K562 (cell line): ENCODE data around the gene IGF1R. TPM values are rescaled to one million over a fixed set of nuclear protein-coding genes. Genes with fewer than 3 reads are reported as not detected.
A peak's percentile ranks its signal among the peaks of the same experiment; 100 is the strongest.

ENCODE experiments used
- ATAC-seq: fragments of 200-7000 bp; cut with Tn5 transposase; 3 replicates; pipeline ENCODE4 v1.9.1; 2020; ENCODE audit warnings: moderate library complexity
- BruUV-seq: library from RNA; stranded (reverse); fragments of 400-500 nt; replicated peaks from 2 replicates; lab custom pipeline; 2021; lab: Mats Ljungman, UMichigan
- CTCF ChIA-PET: fragments of 300-600 bp; formaldehyde crosslinking; extraction: SDS; loops from one replicate; lab custom pipeline; 2021; ENCODE audit warnings: low intra/inter-chr PET ratio; lab: Yijun Ruan, JAX
- POLR2A ChIA-PET: fragments of 300-600, 350-650 bp; sonication (Branson Sonifier 250); formaldehyde crosslinking; extraction: SDS; loops from one replicate; lab custom pipeline; 2021; ENCODE audit warnings: antibody characterized with exemption, inconsistent platforms; lab: Yijun Ruan, JAX
- DNase-seq, 4 experiments: peaks; one replicate each; pipeline versions ENCODE4 v3.0.0 to v3.0.0-alpha.2; 2011 to 2018; ENCODE audit warnings: low spot score in 3 of 4, mixed read lengths in 3 of 4; ENCODE audit errors: extremely low read depth in 1 of 4
- FAIRE-seq: peaks from 2 replicates; lab custom pipeline; 2011; peaks lifted over from hg19 to GRCh38; lab: Jason Lieb, UNC
- H2AFZ ChIP-seq: 2 replicates; pipeline ENCODE4 v1.6.0; 2011; ENCODE audit warnings: low read depth, low read length, control low read depth, inconsistent platforms
- H3K27ac ChIP-seq: fragments of 200-600 bp; 3 replicates; pipeline ENCODE4 v1.8.0; 2011; ENCODE audit warnings: low read depth, mild to moderate bottlenecking, control low read depth, inconsistent platforms, low read length, moderate library complexity, mixed read lengths; ENCODE audit errors: extremely low read depth
- H3K27me3 ChIP-seq, 2 experiments: fragments of 300-600 bp in 1 of 2; 2 replicates in 1 of 2; 3 replicates in 1 of 2; pipeline versions ENCODE4 v1.6.0 to v1.8.0; 2011; ENCODE audit warnings: inconsistent platforms in 2 of 2, low read length in 2 of 2, mild to moderate bottlenecking in 1 of 2, mixed read lengths in 1 of 2, moderate library complexity in 1 of 2; ENCODE audit not compliant: control insufficient read depth in 2 of 2, insufficient read depth in 2 of 2
- H3K36me3 ChIP-seq: fragments of 300-600 bp; 3 replicates; pipeline ENCODE4 v1.8.0; 2011; ENCODE audit warnings: mild to moderate bottlenecking, low read length, inconsistent platforms; ENCODE audit not compliant: control insufficient read depth, insufficient read depth
- H3K4me1 ChIP-seq, 2 experiments: fragments of 200-600 bp in 1 of 2; replicated peaks in 1 of 2; 2 replicates in 1 of 2; 3 replicates in 1 of 2; pipeline versions ENCODE4 v1.5.1 to v1.8.0; 2011; ENCODE audit warnings: inconsistent platforms in 2 of 2, low read length in 2 of 2, mild to moderate bottlenecking in 1 of 2, mixed read lengths in 1 of 2, moderate library complexity in 1 of 2; ENCODE audit not compliant: control insufficient read depth in 2 of 2, insufficient read depth in 2 of 2
- H3K4me2 ChIP-seq: 2 replicates; pipeline ENCODE4 v1.6.1; 2011; ENCODE audit warnings: low read length, control low read depth, inconsistent platforms, mixed read lengths; ENCODE audit not compliant: insufficient read depth
- H3K4me3 ChIP-seq: fragments of 200-600 bp; sonication (generic), shearing (Covaris generic); 2 replicates; pipeline ENCODE4 v1.5.1; 2016; ENCODE audit warnings: control low read depth, inconsistent platforms
- H3K79me2 ChIP-seq: fragments of 200-600 bp; 3 replicates; pipeline ENCODE4 v1.8.0; 2011; ENCODE audit warnings: low read length, inconsistent platforms; ENCODE audit not compliant: control insufficient read depth, insufficient read depth
- H3K9ac ChIP-seq, 2 experiments: 2 replicates each; pipeline versions ENCODE4 v1.6.0 to v1.6.1; 2011; ENCODE audit warnings: low read depth in 2 of 2, low read length in 2 of 2, control low read depth in 1 of 2, inconsistent platforms in 1 of 2, mild to moderate bottlenecking in 1 of 2, mixed read lengths in 1 of 2; ENCODE audit not compliant: insufficient read depth in 1 of 2
- H3K9me1 ChIP-seq: one replicate; pipeline ENCODE4 v1.6.0; 2011; ENCODE audit warnings: inconsistent platforms, mild to moderate bottlenecking, low read length, moderate library complexity; ENCODE audit not compliant: control insufficient read depth, insufficient read depth
- H3K9me3 ChIP-seq: replicated peaks from 2 replicates; pipeline ENCODE4 v1.5.1; 2011; ENCODE audit warnings: low read depth, low read length, inconsistent platforms; ENCODE audit not compliant: control insufficient read depth, insufficient read depth
- H4K20me1 ChIP-seq: replicated peaks from 2 replicates; pipeline ENCODE4 v1.6.1; 2011; ENCODE audit warnings: low read length, inconsistent platforms, mixed read lengths; ENCODE audit not compliant: control insufficient read depth, insufficient read depth
- ARHGAP35 ChIP-seq: fragments of 450-650 bp; IDR thresholded peaks from 2 replicates; pipeline ENCODE4 v1.6.1; 2018; ENCODE audit not compliant: partially characterized antibody
- CBFA2T2 ChIP-seq: fragments of 450-650 bp; conservative IDR thresholded peaks from 2 replicates; pipeline ENCODE4 v1.6.1; 2017; ENCODE audit warnings: mild to moderate bottlenecking
- CREB3 ChIP-seq: fragments of 450-650 bp; conservative IDR thresholded peaks from 2 replicates; pipeline ENCODE4 v1.6.1; 2016; ENCODE audit warnings: missing genetic modification characterization, low read depth, mild to moderate bottlenecking, missing compliant biosample characterization, moderate library complexity
- CREB5 ChIP-seq: fragments of 250-450 bp; sonication (Bioruptor Pico); IDR thresholded peaks from 2 replicates; pipeline ENCODE4 v1.5.0; 2020; ENCODE audit warnings: mild to moderate bottlenecking
- CTCF ChIP-seq, 3 experiments: IDR thresholded peaks in 2 of 3; conservative IDR thresholded peaks in 1 of 3; 2 replicates each; pipeline ENCODE4 v1.5.1; 2011 to 2012; ENCODE audit warnings: low read length in 3 of 3, mild to moderate bottlenecking in 3 of 3, control low read depth in 2 of 3, improper control_type of control experiment in 1 of 3, inconsistent platforms in 1 of 3, low read depth in 1 of 3, mixed read lengths in 1 of 3, moderate library complexity in 1 of 3; ENCODE audit not compliant: insufficient read depth in 2 of 3
- CTCFL ChIP-seq: IDR thresholded peaks from 2 replicates; pipeline ENCODE4 v1.6.1; 2011; ENCODE audit warnings: borderline replicate concordance, low read depth, mild to moderate bottlenecking, moderate library complexity, low read length; ENCODE audit not compliant: insufficient read depth, poor library complexity, severe bottlenecking
- GABPB2 ChIP-seq: fragments of 250-450 bp; sonication (Bioruptor Pico); conservative IDR thresholded peaks from 2 replicates; pipeline ENCODE4 v1.5.1; 2021; ENCODE audit warnings: mild to moderate bottlenecking
- HMG20A ChIP-seq: fragments of 450-650 bp; formaldehyde crosslinking; conservative IDR thresholded peaks from 2 replicates; pipeline ENCODE4 v1.4.0; 2020; ENCODE audit warnings: mild to moderate bottlenecking, mixed read lengths
- KDM2B ChIP-seq: fragments of 250-450 bp; sonication (Bioruptor Pico); IDR thresholded peaks from 2 replicates; pipeline ENCODE4 v1.8.0; 2021; ENCODE audit warnings: mild to moderate bottlenecking, moderate library complexity
- KLF6 ChIP-seq: fragments of 250-450 bp; sonication (Bioruptor Pico); IDR thresholded peaks from 2 replicates; pipeline ENCODE4 v1.4.0; 2020; ENCODE audit warnings: mild to moderate bottlenecking, moderate library complexity, borderline replicate concordance
- ZNF655 ChIP-seq: fragments of 250-450 bp; sonication (Bioruptor Pico); IDR thresholded peaks from 2 replicates; pipeline ENCODE4 v1.5.0; 2021
- ZNF707 ChIP-seq: fragments of 250-450 bp; sonication (Bioruptor Pico); conservative IDR thresholded peaks from 2 replicates; pipeline ENCODE4 v1.8.0; 2022; ENCODE audit warnings: inconsistent platforms, mild to moderate bottlenecking, moderate library complexity
- WGBS: fragments of 100-300 bp; shearing (Covaris generic); methylation state at CpG from one replicate; pipeline ENCODE4 v1.1.6; 2016; ENCODE audit warnings: low coverage, mixed read lengths; ENCODE audit not compliant: insufficient coverage; ENCODE audit errors: missing lambda C conversion rate; 5-methylcytosine and 5-hydroxymethylcytosine counted together
- in situ Hi-C: fragments of 300-500 bp; cut with MboI; formaldehyde crosslinking; loops from 4 replicates; pipeline ENCODE4 v1.15.0; 2018; ENCODE audit warnings: inconsistent platforms, mixed read lengths
- intact Hi-C: fragments of 100-400 bp; cut with micrococcal nuclease; formaldehyde crosslinking; loops from 2 replicates; pipeline ENCODE4 v1.14.2; 2022
- polyA plus RNA-seq, 8 experiments: library from polyadenylated mRNA; depleted of rRNA in 4 of 8; stranded (reverse) in 5 of 8; unstranded in 3 of 8; fragments of >200 nt; fragmentation: Nextera tagmentation in 2 of 8; fragmentation: Illumina TruSeq in 1 of 8; extraction: Ambion mirVana in 2 of 8; extraction: Trizol in 1 of 8; gene quantifications; 2 replicates each; pipeline versions ENCODE4 v1.2.1 to v1.2.3, GENCODE V29; 2011 to 2014; ENCODE audit warnings: inconsistent platforms in 1 of 8, missing spikeins in 1 of 8
- total RNA-seq, 7 experiments: library from RNA; depleted of rRNA in 6 of 7; stranded (reverse); fragments of >200 nt in 6 of 7; fragmentation: Illumina TruSeq in 2 of 7; extraction: Trizol in 2 of 7; gene quantifications; 2 replicates each; pipeline versions ENCODE4 v1.2.1 to v1.2.3, GENCODE V29; 2011 to 2021; ENCODE audit warnings: low replicate concordance in 1 of 7

Gene IGF1R
- total and polyA plus RNA-seq, 9 of the 15 experiments (the other 6 are each of a cell fraction or from before 2014, with no cell fraction given), result 0.35 to 8.0 (median 1.6) TPM

GRCh38 chr15:98779463-98780071, 131.2 kb downstream of the IGF1R start (continued):
- TF ChIP-seq CTCF (IDR thresholded peaks at IDR 0.05 in 2 of 3, conservative IDR thresholded peaks at IDR 0.05 in 1 of 3; ENCODE audit: insufficient read depth in 2 of 3, low read depth in 1 of 3, low read length in 3 of 3) (peak; percentile 79 to 92 (median 80)), CTCFL (peak; percentile 46)

GRCh38 chr15:98781838-98782237, 133.5 kb downstream of the IGF1R start:
- Histone ChIP-seq H3K9me3 (no peaks in the 10 kb centered on the region), H3K9ac (no peak overlapping the region), H3K27me3 (peaks cover 0 to 30% of the 10 kb centered on the region in 2 experiments; a peak in 2 of 5 replicates), H4K20me1 (peaks cover 24% of the 10 kb centered on the region), H3K36me3 (no peaks in the 10 kb centered on the region), H3K4me2 (no peak overlapping the region), H3K4me3 (no peak overlapping the region), H3K4me1 (peaks cover 3% of the 10 kb centered on the region in 2 experiments; a peak in 3 of 5 replicates), H2AFZ (no peak overlapping the region), H3K79me2 (no peaks in the 10 kb centered on the region), H3K27ac (no peak overlapping the region), H3K9me1 (peaks cover 3% of the 10 kb centered on the region)
- intact Hi-C loops, result loop anchor here (10.0 kb wide), 1 partner anchor 273 kb away; no protein-coding TSS in a partner anchor
- ChIA-PET POLR2A (no interaction called here), CTCF (no interaction called here)
- BruUV-seq, result no TSS peak
- DNase-seq, result no peak
- FAIRE-seq, result no peak
- WGBS, result 0% methylated on average over 1 of the region's 1 CpG
- ATAC-seq, result no peak
- in situ Hi-C loops, result no loop called here
- TF ChIP-seq CREB5 (CRISPR knock-in tag), result no peak
- TF ChIP-seq KDM2B (CRISPR knock-in tag), result no peak
- TF ChIP-seq ARHGAP35, result no peak
- TF ChIP-seq KLF6 (CRISPR knock-in tag), result no peak
- TF ChIP-seq CREB3 (tag), result no peak
- no peak for TF ChIP-seq CBFA2T2
- no peak for TF ChIP-seq GABPB2 (CRISPR knock-in tag)
- no peak for TF ChIP-seq ZNF655 (CRISPR knock-in tag)
- TF ChIP-seq ZNF707, result no peak
- TF ChIP-seq HMG20A (CRISPR knock-in tag), result no peak
